T-helper 9 cell (primary cell): Measurements from ENCODE around the gene SLC8A1.

Source experiments
- DNase-seq: peaks from one replicate; pipeline ENCODE4 v3.0.0-alpha.2; 2020

Gene SLC8A1

DNA sequence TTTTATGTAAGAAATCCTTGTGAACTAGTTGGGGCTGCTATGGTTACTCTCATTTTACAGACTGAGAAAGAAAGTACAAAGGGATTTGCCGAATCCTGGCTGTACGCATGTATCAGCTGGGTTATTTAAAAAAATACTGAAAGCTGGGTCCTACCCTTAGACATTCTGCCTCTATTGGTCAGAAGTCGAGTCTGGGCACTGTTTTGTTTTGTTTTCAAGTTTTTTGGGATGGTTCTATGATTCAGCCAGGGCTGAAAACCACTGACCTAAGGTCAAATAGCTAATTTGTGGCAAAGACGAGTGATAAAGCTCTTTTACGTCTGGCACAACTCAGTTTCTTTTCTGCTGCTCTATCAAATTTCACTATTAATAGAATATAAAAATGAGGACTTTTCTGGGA is 5.9 kb upstream of the SLC8A1 start:
- DNase-seq = no peak

DNA sequence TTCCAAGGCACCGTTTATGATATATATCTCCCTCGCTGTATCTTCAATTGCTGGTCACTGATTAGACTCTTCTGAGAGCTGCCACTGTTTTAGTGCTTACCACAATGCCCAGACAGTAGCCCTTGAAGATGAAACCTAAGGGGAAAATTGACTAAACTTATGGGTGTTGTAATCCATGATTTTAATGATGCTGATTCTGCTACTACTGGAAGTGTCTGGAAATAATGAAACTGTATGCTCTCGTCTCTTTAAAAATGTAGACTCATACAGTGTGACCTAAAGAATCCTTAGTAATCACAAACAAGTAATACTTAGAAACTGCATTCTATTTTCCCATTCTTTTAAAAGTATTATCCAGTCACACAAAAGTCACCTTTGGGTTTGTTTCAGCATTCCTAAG is 5.5 kb upstream of the SLC8A1 start:
- DNase-seq = no peak

DNA sequence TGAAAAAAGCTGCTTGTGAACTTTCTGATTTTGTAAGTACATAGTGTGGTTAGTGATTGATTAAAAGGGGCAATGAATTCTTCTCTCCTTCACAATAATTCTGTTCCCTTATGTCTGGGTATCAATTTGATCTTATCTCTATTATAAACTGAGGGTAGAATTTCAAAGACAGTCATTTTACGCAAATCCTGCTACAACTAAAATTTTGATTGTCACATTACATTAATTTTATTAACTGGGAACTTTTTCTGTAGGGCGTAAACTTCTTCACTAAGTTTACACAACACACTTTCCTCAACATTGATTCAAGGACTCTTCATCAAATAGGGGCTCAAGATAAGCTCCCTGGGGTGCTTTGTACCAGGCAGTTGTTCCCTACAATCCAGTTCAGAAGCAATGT is 5.0 kb upstream of the SLC8A1 start:
- no peak for DNase-seq

GRCh38 chr2:40455661-40456060 is 3.8 kb upstream of the SLC8A1 start:
- no peak for DNase-seq

DNA sequence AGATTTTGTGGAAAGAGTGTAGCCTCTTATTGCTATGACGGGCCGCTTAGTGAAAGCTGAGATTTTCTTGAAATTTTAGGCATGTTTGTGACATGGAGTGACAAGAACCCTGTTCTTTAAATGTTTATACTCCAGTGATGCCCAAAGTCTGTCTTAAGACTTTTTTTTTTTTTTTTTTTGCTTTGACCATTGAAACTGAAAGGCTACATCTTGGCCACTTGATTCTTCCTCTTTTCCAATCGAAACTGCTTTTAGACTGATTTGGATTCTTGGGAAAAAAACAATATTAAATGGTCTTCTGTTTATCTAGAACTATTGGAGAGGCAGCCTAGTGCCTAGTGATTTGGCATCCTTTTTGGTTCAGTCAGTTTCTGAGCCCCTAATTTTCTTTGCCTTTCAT is 2.4 kb upstream of the SLC8A1 start:
- DNase-seq = no peak

GRCh38 chr2:40452786-40453185 is 896 bp upstream of the SLC8A1 start:
- no peak for DNase-seq

- DNase-seq = no peak
Observed at GRCh38 chr2:40450796-40451430, 977 bp downstream of the SLC8A1 start.

DNA sequence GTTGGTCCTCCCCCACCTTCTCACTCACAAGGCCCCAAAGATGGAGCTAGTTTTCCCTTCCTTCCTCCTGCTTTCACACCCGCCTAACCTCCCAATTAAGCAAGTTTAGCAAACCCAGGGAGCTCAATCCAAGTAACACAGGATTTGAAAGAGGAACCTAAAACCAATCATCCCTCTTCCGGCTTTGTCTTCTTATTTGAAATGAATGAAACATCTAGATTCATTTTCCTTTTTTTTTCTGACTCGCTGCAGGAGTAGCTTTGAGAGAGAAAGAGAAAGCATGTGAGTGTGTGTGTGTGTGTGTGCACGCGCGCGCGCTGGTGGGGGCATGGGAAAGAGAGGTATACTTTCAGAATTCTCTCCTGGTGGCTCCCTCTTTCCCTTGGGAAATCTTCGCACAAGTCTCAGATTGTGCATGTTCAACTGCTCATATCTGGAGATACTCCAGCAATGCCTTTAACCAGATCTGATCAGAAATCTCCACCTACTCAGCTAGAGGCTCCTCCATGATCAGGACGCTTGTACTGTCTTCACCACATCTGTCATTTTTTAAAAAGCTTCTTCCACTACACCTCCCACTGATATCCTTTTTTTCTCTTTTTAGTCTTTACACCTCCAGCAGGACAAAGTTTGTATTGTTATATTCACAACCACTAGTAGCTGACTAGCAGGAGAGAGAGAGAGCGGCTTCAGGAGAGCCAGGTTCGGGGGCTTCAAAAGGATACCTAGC is 1.7 kb downstream of the SLC8A1 start:
- no peak for DNase-seq

DNA sequence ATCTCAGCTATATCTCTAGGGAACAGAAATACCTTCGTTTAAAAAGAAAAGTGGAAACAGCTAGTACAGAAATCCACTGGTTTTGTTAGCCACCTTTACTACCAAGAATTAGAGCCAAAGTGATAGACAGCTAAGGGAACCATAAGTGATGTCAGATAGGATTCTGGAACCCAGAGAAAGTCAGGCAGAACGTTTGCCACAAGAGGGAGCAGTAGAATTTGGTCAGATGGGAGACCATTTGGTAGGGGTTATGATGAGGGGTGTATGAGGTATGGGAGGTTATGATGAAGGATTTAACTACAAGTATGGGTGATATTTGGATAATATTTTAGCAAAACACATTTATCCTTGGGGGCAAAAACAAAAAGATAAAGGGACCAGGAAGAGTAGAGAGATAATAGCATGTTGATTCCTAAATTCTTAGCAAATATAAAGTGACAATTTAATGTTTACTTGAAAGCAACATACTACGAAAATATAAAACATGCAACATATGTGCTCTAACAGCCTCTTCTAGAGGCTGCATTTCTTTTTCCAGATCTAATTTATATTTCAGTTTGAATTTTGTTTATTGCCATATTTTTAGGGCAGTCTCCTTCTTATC is 3.3 kb downstream of the SLC8A1 start:
- no peak for DNase-seq

DNA sequence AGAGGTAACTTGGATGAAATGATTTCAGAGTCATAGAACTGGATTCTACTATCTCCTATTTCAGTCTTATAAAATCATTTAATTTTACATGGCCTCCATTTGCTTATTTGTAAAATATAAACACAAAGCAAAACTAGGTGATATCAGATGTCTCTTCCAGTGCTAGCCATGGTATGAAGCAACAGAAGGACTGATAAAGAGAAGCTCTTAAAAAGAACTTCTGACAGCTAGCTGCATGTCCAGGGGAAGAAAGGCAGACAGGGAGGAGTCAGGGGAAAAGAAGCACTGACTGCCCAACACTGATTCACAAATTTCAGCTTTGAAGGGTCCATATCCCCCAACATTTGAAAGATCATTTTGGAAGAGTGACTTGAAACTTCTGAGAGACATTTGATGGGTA is 6.4 kb downstream of the SLC8A1 start:
- DNase-seq = no peak

DNA sequence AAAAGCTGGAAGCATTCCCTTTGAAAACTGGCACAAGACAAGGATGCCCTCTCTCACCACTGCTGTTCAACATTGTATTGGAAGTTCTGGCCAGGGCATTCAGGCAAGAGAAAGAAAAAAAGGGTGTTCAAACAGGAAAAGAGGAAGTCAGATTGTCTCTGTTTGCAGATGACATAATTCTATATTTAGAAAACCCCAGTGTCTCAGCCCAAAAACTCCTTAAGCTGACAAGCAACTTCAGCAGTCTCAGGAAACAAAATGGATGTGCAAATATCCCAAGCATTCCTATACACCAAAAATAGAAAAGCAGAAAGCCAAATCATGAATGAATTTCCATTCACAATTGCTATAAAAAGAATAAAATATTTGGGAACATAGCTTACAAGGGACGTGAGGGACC is 11.1 kb downstream of the SLC8A1 start:
- DNase-seq = no peak

DNA sequence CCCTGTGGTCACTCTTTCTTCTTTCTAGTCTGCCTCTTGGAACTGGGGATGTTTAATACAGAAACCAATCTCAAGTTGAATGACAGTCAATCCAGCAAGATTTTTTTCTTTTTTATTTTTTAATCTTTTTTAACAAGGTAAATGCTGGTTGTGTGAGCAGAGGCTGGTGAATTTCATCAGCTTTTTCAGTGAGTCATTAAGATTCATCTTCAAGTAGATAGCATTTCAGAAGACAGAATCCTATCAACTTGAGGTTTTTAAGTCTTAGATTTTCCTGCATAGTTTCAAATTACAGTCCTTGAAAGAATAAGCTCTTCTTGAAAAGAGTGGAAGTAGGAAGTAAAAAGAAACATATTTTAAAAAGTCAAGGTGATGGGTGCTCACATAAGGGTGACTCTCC is 12.4 kb downstream of the SLC8A1 start:
- no peak for DNase-seq

DNA sequence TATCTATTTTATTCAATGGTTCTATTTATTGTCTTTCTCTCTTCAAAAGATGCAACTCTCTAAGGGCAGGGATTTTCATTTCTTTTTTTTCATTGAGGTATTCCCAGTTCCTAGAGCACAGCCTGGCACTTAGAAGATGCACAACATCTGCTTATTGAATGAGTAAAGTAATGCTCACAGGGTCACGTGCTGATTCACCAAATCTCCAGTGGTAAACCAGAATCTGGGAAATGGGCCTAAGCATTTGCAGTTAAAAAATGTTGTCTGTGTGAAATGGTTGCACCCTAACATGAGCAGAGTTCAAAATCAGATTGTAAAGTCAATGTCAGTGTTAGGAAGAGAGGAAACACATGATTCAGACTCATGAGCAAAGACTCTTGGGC is 15.8 kb downstream of the SLC8A1 start:
- DNase-seq = no peak

DNA sequence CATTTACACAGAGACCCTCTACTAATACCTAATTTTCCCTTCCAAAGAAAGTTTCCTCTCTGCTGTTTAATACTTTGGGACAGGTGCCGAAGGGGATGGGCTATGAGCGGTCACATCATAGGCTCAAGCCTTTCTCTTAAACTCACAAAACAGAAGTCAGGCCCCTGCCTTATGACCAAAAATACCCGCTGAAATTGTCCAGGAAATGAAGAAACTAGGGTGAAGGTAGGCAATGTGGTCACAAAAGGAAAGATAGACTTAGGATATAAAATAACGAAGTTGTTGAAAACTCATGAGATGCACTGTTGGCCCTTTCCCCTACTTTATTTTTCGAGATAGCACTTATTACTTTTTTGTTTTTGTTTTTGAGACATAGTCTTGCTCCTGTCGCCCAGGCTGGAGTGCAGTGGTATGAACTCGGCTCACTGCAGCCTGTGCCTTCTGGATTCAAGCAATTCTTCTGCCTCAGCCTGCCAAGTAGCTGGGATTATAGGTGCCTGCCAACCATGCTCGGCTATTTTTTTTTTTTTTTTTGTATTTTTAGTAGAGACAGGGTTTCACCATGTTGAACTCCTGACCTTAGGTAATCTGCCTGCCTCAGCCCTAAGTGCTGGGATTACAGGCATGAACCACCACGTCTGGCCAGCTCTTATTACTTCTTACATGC is 16.3 kb downstream of the SLC8A1 start:
- no peak for DNase-seq

DNA sequence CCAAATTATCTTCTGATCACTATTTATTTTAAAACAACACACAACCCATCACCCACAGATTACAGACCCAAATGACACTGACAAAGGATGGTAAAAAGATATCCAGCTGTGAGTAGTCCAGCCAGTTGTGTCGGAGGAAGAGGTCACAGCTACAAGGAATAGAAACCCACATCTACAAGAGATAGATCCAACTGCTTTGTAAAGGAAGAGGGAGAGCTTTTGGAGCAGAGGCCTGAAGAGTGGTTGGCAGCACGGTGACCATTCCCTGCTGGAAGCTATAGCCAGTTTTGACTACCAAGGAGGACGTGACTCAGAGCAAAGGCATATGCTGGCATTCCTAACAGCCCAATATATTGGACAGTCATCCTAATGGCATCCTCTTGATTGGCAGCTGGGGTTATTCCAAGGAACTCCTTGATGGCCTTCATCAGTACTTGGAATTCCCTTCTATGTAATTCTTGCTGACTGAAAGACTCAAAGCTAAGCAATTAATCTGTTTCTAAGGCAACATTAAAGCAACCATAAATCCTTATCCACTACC is 17.1 kb downstream of the SLC8A1 start:
- no peak for DNase-seq

- no peak for DNase-seq
Observed at GRCh38 chr2:40433736-40434135, 18.2 kb downstream of the SLC8A1 start.

DNA sequence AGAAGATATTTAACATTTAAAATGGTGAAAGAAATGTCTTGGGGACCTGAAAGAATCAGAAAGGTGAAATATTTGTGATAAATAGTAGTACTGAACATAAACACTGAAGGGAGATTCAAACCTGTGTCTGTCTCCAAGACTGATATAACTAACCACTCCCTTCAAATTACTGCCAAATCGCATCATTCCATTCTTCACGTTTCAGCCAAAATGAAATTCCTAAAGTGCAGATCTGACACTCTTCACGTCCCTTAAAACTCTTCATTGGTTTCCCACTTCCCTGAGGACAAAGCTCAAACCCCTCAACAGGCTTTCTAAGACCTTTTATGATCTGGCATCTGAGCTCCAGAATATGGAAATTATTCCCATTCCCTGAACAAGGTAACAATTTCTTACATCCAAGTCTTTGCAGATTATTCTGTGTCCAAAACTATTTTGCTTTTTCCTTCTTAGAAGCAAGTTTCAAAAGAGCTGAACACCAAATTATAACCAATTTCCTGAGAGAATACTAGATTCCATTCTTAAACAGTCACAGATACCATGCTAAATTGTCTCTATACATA is 18.9 kb downstream of the SLC8A1 start:
- DNase-seq = no peak

DNA sequence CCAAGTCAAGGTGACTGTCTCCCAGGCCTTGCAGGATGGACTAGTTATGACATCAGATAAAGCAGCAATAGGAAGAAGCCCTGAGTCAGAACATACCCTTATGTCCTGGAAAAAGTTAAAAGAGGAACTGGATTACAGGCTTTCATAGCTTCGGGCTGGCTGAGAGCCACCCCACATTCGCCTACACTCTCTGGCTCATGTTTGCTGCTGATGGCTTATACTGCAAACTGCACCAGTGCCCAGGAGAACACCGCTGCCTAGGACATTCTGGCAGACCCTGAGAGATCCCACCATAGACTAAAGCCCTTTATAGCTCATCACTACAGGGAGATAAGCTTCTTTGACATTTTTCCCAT is 20.3 kb downstream of the SLC8A1 start:
- DNase-seq = no peak

- DNase-seq = no peak
Observed at GRCh38 chr2:40430776-40431599, 20.9 kb downstream of the SLC8A1 start.

- no peak for DNase-seq
Observed at GRCh38 chr2:40428439-40428838, 23.5 kb downstream of the SLC8A1 start.

GRCh38 chr2:40421631-40422297 is 30.1 kb downstream of the SLC8A1 start:
- no peak for DNase-seq

DNA sequence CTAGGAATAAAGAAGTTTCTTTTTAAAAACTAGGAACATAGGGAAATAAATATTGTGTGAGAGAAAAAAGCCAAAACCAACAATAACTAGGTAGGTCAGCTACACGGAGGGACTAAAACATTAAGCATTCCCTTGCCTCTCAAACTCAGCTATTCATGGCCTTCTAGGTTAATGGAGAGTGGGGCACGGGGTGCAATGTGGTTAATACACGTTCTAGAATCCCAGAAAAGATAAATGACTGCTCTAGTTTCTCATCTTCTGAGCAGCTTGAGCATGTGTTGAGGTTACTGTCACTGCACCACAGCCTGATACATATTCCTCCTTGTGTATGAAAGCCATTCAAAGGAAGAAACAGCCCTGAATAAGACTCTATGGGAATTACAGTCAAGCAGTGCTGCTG is 31.4 kb downstream of the SLC8A1 start:
- no peak for DNase-seq
